ENCODE results near the gene KLHL3.

The KLHL3 gene

GRCh38 chr5:137743031-137743640, 7.2 kb upstream of the KLHL3 start:
- DNase-seq, result peak; percentile 58

GRCh38 chr5:137741718-137742117, 5.8 kb upstream of the KLHL3 start:
- DNase-seq, result no peak

DNA sequence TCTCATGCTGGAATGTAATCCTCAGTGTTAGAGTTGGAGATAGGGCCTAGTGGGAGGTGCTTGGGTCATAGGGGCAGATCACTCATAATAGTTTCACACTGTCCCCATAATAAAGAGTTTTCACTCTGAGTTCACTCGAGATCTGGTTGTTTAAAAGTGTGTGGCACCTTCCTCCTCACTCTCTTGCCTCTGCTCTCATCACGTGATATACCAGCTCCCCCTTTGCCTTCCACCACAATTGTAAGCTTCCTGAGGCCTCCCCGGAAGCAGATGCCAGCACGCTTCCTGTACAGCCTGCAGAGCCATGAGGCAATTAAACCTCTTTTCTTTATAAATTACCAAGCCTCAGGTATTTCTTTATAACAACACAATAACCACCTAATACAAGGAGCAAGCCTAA, 3.8 kb upstream of the KLHL3 start:
- DNase-seq, result no peak

GRCh38 chr5:137738947-137739346, 3.1 kb upstream of the KLHL3 start:
- no peak for DNase-seq

- no peak for DNase-seq
Measured at GRCh38 chr5:137737349-137738131, 1.7 kb upstream of the KLHL3 start.

DNA sequence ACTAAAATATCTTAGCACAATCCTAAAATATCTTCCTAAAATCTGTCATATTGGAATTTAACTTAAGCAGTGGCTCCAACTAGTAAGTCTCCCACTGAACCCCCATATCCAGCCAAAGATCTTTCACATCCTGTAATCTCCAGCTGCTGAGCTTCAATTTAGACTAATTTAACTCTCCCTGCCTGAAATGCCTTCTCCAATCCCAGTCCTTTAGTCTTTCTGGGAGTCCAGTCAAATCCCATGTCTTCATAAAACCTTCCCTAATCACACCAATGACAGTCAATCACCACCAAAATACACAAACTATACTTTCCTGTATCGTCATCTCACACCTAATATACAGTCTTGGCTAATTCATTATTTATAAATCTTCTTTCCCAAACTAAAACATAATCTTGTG, 607 bp upstream of the KLHL3 start:
- no peak for DNase-seq

DNA sequence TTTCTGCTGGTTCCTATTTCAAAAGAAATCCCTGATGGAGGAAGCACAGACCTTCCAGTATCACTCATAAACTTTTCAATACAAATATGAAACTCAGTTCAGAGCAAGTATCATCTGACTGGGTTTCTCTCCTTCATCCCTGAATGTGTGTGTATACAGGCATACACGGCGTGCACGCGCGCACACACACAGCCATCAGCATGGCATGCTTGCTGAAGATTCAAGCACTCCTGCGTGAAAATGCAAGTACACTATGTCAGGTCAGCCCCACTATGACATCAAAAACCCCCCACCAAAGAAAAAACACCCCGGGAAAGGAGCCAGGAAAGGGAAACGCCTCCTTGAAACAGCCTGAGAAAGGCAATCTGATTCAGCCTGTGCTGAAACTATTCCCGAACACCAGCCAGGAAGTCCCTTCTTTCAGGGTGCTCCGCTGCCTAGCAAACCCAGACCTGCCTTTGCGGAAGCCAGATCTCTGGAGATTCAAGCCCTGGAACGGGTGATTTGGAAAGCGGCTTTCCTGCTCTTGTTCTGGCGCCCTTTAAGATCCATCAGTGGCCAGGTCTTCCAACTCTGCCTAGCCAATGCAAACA, 831 bp downstream of the KLHL3 start:
- no peak for DNase-seq

GRCh38 chr5:137734331-137734730, 1.6 kb downstream of the KLHL3 start:
- no peak for DNase-seq

GRCh38 chr5:137733922-137734321, 2.0 kb downstream of the KLHL3 start:
- no peak for DNase-seq

GRCh38 chr5:137733006-137733405, 2.9 kb downstream of the KLHL3 start:
- DNase-seq, result no peak

GRCh38 chr5:137731176-137731575, 4.7 kb downstream of the KLHL3 start:
- DNase-seq, result no peak

DNA sequence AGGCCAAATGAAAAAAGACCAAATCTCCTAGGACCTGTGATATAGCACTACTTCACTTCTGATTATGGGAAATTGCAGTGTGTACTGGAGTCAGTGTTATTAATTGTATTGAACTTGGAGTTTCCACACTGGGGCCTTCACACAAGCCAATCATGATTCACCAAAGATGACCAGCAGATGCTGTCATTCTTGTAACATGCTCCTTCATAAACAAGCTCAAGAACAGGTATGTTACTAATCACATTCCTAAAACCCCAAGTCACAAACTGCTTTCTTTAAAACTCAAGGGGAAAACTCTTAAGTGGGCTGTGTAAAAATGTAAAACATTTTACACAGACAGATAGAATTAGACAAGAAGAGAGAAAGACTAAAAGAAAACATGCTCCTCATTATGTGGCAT, 5.6 kb downstream of the KLHL3 start:
- DNase-seq, result no peak

- DNase-seq, result no peak
Measured at GRCh38 chr5:137728048-137728447, 7.8 kb downstream of the KLHL3 start.

- no peak for DNase-seq
Measured at GRCh38 chr5:137727623-137728022, 8.3 kb downstream of the KLHL3 start.

DNA sequence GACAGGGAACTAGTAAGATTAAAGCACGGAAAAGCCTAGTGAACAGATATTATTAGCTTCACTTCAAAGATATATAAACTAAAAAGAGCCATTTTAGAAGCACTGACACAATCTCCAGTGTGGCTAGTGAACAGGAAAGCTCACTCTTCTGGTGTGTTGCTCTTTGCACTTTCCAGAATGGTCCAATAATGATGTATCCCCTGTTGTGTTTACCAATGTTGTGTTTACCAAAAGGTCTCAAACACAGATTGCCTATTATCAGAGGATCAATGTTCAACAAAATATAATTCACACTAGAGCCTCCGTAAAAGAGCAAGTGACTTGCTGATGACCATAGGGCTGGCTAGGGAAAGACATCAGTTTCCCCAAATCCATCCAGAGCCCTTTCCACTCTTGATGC, 11.6 kb downstream of the KLHL3 start:
- DNase-seq, result no peak

- peak; percentile 21 for DNase-seq
Measured at GRCh38 chr5:137718611-137719010, 17.3 kb downstream of the KLHL3 start.

- DNase-seq, result no peak
Measured at GRCh38 chr5:137716337-137716736, 19.6 kb downstream of the KLHL3 start.

GRCh38 chr5:137715456-137715855, 20.4 kb downstream of the KLHL3 start:
- no peak for DNase-seq

DNA sequence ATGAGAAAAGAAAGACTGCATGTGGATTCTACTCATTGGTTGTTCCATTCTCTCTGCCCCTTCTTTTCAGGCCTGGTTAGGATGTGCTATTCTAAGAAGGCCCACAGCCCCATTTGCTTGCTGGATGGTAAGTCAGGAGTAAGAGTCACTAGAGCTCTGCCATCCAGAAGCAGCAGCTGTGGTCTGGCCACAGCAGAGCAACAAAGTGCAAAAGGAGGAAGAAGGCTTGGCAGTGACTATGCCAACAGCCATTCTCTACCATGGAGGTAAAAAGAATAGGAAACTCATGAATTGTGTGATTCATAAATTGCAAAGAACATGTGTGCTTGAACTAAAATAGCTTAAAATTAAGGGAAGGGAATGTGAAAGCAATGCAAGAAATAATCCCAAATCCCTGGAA, 20.9 kb downstream of the KLHL3 start:
- DNase-seq, result no peak

- DNase-seq, result no peak
Measured at GRCh38 chr5:137714494-137714893, 21.4 kb downstream of the KLHL3 start.

DNA sequence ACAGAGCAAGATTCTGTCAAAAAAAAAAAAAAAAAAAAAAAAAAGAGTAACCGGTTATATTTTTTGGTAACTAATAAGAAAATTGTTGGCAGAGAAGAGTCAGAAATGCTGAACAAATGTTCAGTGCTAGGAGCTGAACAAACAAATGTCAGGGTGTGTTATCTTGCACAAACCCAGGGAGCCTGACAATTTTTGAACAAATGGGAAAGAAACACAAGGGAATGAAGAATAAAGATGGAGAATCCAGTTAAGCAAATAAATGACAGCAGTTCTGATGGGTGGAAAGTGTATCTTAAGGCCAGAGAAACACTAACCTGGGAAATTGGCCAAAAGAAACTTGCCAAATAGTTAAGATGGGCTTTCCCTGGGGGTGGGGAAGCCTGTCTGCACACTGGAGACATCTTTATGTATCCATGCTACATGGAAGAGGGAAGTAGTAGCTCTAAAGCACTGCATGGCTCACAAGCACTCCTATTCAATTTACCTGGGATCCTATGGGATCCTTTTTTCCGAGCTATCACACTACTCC, 23.7 kb downstream of the KLHL3 start:
- no peak for DNase-seq

- no peak for DNase-seq
Measured at GRCh38 chr5:137710086-137710485, 25.8 kb downstream of the KLHL3 start.

GRCh38 chr5:137708796-137709559, 26.9 kb downstream of the KLHL3 start:
- DNase-seq, result no peak
